Heart right ventricle (tissue), 16 donors: Measurements from ENCODE around the gene TYK2. TPM values are rescaled to one million over a fixed set of nuclear protein-coding genes. Genes with fewer than 3 reads are reported as not detected.

Source experiments
- ATAC-seq, 8 donors: fragments of 200-7000 bp; cut with Tn5 transposase; one replicate each; pipeline ENCODE4 v1.9.1; 2020; ENCODE audit warnings: mild to moderate bottlenecking in 8 of 8, moderate library complexity in 8 of 8, moderate number of reproducible peaks in 1 of 8
- DNase-seq, 2 donors: peaks; one replicate each; pipeline ENCODE4 v3.0.0-alpha.2; 2020
- H3K27ac ChIP-seq, 10 donors: fragments of 200-600 bp; sonication (generic) in 2 of 10; one replicate each; pipeline versions ENCODE4 v1.5.0 to v1.8.0; 2020 to 2022; ENCODE audit warnings: mild to moderate bottlenecking in 3 of 10
- H3K27me3 ChIP-seq, 7 donors: fragments of 200-600 bp; one replicate each; pipeline ENCODE4 v1.8.0; 2021 to 2022; ENCODE audit warnings: mild to moderate bottlenecking in 2 of 7
- H3K36me3 ChIP-seq, 9 donors: fragments of 200-600 bp; sonication (generic) in 1 of 9; one replicate each; pipeline versions ENCODE4 v1.5.0 to v1.8.0; 2020 to 2022; ENCODE audit warnings: mild to moderate bottlenecking in 2 of 9
- H3K4me1 ChIP-seq, 9 donors: fragments of 200-600 bp; sonication (generic) in 1 of 9; one replicate each; pipeline versions ENCODE4 v1.5.0 to v1.8.0; 2020 to 2022; ENCODE audit warnings: mild to moderate bottlenecking in 4 of 9
- H3K4me3 ChIP-seq, 10 donors: fragments of 200-600 bp; sonication (generic) in 2 of 10; one replicate each; pipeline versions ENCODE4 v1.5.0 to v1.8.0; 2020 to 2022; ENCODE audit warnings: mild to moderate bottlenecking in 7 of 10, moderate library complexity in 2 of 10
- H3K9me3 ChIP-seq, 11 donors: fragments of 200-600 bp in 10 of 11; sonication (generic) in 2 of 11; one replicate each; pipeline versions ENCODE4 v1.5.0 to v1.8.0; 2013 to 2022; ENCODE audit warnings: mild to moderate bottlenecking in 2 of 11, control low read depth in 1 of 11, moderate library complexity in 1 of 11
- CTCF ChIP-seq, 9 donors: fragments of 200-600 bp; sonication (generic) in 2 of 9; IDR thresholded peaks; one replicate each; pipeline versions ENCODE4 v1.5.0 to v1.8.0; 2021 to 2022; ENCODE audit warnings: antibody characterized with exemption in 9 of 9, mild to moderate bottlenecking in 5 of 9, moderate library complexity in 1 of 9
- WGBS, 2 donors: extraction: QIAGEN DNeasy Blood & Tissue Kit; methylation state at CpG; one replicate each; pipeline ENCODE4 v1.1.7; 2013; ENCODE audit warnings: inconsistent platforms in 1 of 2; 5-methylcytosine and 5-hydroxymethylcytosine counted together
- intact Hi-C, 10 donors: fragments of 100-400 bp; cut with DNase I; formaldehyde crosslinking; loops; one replicate each; pipeline versions ENCODE4 v1.11.1 to v1.14.2; 2022
- polyA plus RNA-seq, 2 donors: library from polyadenylated mRNA; stranded (reverse); fragments of 200-250 nt; gene quantifications; one replicate each; pipeline ENCODE4 v1.2.3, GENCODE V29; 2013
- total RNA-seq, 10 donors: library from RNA; stranded (reverse); fragmentation: NEBNext Ultra II Directional in 3 of 10; extraction: Animal tissue kit (Norgen Biotek cat#: 25700) in 3 of 10; gene quantifications; one replicate each; pipeline versions ENCODE4 v1.2.1 to v1.2.4, GENCODE V29; 2021 to 2023
- donor health status: Arrhythmogenic right ventricular cardiomyopathy.
- donor health status: ischemic (EF 13 %, LVEDD 7.1; RV severe dilation, severe dysfunction).
- donor health status: healthy with polysubstance abuse.
- donor health status: DM: no; HTN: yes; CAD: no.
- donor health status: DM: no; HTN: no; CAD: no.
- donor health status: ischemic (EF 25% LVEDD 6.9; RV normal size, moderate dysfunction).
- donor health status: ischemic (EF 25% LVEDD 5.7; RV mildly dilated, moderate dysfunction).
- donor health status: healthy.
- donor health status: DM: yes; HTN: yes; CAD: no.
- donor health status: Ischemic cardiomyopathy.
- donor health status: ischemic (EF 35%, LVEDD 5.7; RV mildly dilated, moderate dysfunction).
- donor health status: nonischemic (EF 11% LVEDD 7.7; RV severe dilation, severe dysfunction).
- donor health status: DM: yes; HTN: yes; CAD: no.
- donor health status: PGD.
- donor health status: ischemic (EF 29% LVEDD 5.4; RV normal size, mild dysfunction).
- donor health status: nonischemic (EF 23%, LVEDD 6.1; RV moderate dilation, normal function).

Gene TYK2
- total and polyA plus RNA-seq, 12 donors, result 37.0 to 182 (median 57.8) TPM

- ATAC-seq (no peak), DNase-seq (no peak)
- Histone ChIP-seq H3K4me1 (peaks cover 10 to 73% (median 26%) of the 10 kb centered on the region in 9 donors), H3K36me3 (no peaks in the 10 kb centered on the region), H3K27me3 (peaks cover 6 to 30% (median 26%) of the 10 kb centered on the region in 7 donors), H3K27ac (peak overlapping the region in 1 of 10 donors; percentile 0), H3K4me3 (no peak overlapping the region), H3K9me3 (no peaks in the 10 kb centered on the region)
- TF ChIP-seq CTCF (IDR thresholded peaks at IDR 0.05), result no peak
- intact Hi-C loops, result loop anchor here in 4 of 10 donors (10.0 kb wide), 3 partner anchors 68 to 168 kb away; partner anchors contain the start of genes CDKN2D (in 1 of the 4) and KRI1 (in 1 of the 4)
Measured at GRCh38 chr19:10407096-10407495, 26.7 kb upstream of the TYK2 start.

GRCh38 chr19:10406191-10406590 lies 25.8 kb upstream of the TYK2 start:
- 78 to 81% methylated on average over 6 of the region's 6 CpGs for WGBS, 2 donors
- Histone ChIP-seq H3K4me1 (peaks cover 13 to 74% (median 32%) of the 10 kb centered on the region in 9 donors), H3K4me3 (no peak overlapping the region), H3K27ac (peak overlapping the region in 1 of 10 donors; percentile 34), H3K9me3 (no peaks in the 10 kb centered on the region), H3K36me3 (peaks cover 0 to 2% (median 0%) of the 10 kb centered on the region in 9 donors), H3K27me3 (peaks cover 6 to 30% (median 26%) of the 10 kb centered on the region in 7 donors)
- ATAC-seq, result no peak
- no peak for TF ChIP-seq CTCF (IDR thresholded peaks at IDR 0.05)
- intact Hi-C loops, result loop anchor here in 4 of 10 donors (10.0 kb wide), 3 partner anchors 69 to 169 kb away; partner anchors contain the start of genes CDKN2D (in 1 of the 4) and KRI1 (in 1 of the 4)
- no peak for DNase-seq

GRCh38 chr19:10404888-10405820 lies 24.8 kb upstream of the TYK2 start:
- H3K4me1 ChIP-seq, result peaks cover 21 to 83% (median 42%) of the 10 kb centered on the region in 9 donors
- TF ChIP-seq CTCF (IDR thresholded peaks at IDR 0.05), result no peak
- WGBS, 2 donors, result 5 to 8% methylated on average over 43 of the region's 43 CpGs
- peak overlapping the region in 1 of 10 donors; percentile 34 for H3K27ac ChIP-seq
- ATAC-seq (peak in 1 of 8 donors; percentile 5), DNase-seq (no peak)
- intact Hi-C loops, result loop anchor here in 6 of 10 donors (1.0 to 10.0 kb wide), 6 partner anchors 19 to 170 kb away; partner anchors contain the start of genes CDKN2D (in 1 of the 6) and KRI1 (in 1 of the 6)
- peak overlapping the region in 9 of 10 donors; percentile 63 to 99 (median 95) for H3K4me3 ChIP-seq
- H3K27me3 ChIP-seq, result peaks cover 6 to 30% (median 26%) of the 10 kb centered on the region in 7 donors
- H3K9me3 ChIP-seq, result no peaks in the 10 kb centered on the region
- H3K36me3 ChIP-seq, result peaks cover 0 to 8% (median 0%) of the 10 kb centered on the region in 9 donors
